HG03565 (cell line): Measurements from ENCODE around the gene UTP25.

Experiments used
- ATAC-seq: cut with Tn5 transposase; IDR thresholded peaks from one replicate; pipeline ENCODE4 v1.9.1; 2021; ENCODE audit warnings: mild to moderate bottlenecking, moderate library complexity; ENCODE audit not compliant: unreplicated experiment

Gene UTP25

DNA sequence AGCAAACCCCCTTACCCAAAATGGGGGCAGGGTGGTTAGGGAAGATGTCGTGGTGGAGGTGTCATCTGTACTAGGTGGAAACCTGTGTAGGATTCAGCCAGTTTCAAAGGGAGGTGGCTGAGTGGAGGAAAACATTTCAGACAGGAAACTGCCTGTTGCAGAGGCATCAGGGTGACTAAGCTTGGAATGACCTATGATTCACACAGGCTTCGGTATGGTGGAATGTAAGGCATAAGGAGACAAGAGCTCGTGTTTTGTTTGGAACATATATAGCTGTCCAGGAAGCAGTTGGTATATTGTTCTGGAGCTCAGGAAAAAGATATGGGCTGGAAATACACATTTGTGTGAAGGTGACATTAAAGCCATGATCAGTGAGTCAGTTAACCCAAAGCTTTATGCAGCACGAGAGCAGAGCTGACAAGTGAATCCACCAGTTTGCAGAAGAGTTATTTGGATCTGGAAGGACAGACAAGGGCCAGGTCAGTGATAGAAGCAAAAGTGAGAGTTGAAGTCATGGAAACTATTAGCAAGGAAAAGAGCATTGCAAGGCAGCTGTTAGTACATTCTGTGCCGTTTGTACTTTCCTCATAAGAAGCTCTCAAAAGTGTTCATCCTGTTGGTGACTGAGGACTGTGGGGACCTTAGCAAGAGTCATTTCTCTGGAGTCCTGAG lies 12.2 kb downstream of the UTP25 start:
- ATAC-seq: no peak

DNA sequence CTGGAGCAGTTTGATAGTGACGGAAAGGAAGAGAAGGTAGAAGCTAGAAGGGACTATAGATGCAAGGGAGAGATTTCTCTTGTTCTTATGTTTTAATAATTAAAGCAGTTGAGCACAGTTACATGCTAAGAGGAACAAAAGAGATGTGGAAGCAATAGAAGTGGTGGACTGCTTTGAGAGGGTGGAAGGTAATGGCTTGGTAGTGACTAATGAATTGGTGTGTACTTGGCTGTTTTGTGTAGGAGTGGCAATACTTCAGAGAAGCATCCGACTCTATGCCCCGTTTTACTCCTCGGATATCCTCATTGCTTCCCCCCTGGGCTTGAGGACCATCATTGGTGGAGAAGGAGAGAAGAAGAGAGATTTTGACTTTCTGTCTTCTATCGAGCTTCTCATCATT lies 12.8 kb downstream of the UTP25 start:
- ATAC-seq: no peak

DNA sequence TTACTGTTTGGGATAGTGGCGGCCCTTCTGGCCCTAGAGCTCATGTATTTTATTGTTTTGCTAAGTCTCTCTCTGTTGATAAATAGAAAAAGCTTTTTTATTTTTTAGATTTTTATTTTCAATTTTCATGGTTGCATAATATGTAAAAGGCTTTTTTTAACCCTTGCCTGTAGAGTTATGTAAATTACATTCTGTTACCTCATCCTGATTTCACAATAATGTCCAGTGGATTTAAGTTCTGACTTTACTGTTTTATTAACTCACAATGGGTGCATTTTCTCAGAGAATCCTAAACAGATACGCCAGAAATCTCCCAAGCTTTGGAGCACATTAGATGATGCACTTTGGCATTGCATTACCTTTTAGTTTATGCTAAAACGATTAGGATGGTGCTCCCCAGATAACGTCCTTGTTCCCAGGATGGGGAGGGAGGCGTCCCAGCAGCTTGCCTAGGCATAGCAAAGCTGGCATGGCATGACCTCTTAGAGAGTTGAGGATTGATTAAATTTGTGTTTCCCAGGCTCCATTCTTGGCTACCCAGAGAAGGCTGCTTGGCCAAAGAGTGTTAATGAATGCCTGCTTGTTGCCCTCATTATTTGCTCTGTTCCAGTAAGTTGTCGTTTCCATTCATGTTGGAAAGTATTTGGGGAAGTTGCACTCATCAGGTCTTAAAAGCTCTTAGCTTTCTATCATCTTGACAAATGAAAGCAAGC lies 17.1 kb downstream of the UTP25 start:
- no peak for ATAC-seq

GRCh38 chr1:209845408-209845725 lies 17.6 kb downstream of the UTP25 start:
- no peak for ATAC-seq

DNA sequence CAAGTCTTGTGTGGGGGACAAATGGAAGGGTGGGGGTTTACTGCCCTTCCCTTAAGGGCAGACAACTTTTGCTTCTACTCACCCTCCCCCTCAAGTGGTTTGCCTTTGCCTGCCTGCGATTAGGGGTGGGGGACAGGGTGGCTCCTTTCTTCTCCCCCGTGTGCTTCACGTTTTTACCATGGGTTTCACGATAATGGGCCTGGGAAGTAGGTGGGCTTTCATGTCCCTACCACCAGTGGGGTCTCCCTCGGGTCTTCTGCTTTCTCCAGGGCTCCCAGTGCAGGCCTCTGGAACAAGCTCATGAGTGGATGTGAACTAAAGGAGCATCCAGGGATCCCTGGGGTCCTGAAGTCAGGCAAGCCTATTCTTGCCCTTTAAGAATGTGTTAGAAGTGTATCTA lies 21.6 kb downstream of the UTP25 start:
- no peak for ATAC-seq

DNA sequence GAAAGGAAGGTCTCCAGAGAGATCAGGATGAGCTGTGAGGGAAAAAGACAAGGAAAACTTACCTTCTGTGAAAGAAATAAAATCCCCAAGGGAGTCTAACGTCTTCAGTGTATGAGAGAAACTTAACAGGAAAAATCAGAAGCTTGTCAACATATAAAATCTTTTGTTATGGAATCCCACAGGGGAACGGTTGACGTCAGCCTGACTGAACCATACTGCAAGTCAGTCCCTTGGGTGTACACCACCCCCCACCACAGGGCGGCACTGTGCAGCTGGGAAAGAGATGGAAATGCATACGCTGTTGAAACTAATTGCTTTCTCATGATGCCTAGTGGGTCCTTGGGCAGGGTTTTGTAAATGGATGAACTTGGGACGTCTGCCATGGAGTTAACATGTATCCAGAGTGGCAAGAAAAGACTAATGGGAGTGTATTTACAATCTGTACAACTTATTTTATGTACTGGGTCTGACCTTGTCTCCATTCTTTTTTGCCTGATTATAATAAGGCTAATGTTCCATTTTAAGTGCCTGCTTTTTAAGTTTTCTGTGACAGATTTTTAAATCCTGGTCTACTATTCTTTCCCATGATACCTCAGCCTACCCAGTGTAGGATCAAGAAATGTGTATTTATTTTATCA lies 22.7 kb downstream of the UTP25 start:
- peak; percentile 79 for ATAC-seq

DNA sequence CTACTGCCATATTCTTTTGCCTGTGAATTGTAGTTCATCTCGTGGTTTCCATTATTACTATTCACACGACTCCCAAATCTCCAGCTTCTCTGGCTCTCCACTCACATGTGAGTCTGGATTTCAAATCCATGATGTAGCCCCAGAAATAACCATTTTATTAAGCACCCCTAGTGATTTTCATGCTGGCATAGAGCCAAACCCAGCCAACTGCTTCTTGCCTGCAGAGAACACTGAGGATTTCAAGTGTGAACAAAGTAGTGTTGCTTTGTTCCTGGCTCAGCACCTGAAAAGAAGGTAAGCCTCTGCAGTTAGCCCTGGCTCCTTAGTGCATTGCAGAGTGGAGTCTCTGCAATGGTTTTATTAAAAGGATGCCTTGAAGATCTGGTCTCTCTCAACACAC lies 25.9 kb downstream of the UTP25 start:
- no peak for ATAC-seq

GRCh38 chr1:209854196-209854595 lies 26.4 kb downstream of the UTP25 start:
- no peak for ATAC-seq

DNA sequence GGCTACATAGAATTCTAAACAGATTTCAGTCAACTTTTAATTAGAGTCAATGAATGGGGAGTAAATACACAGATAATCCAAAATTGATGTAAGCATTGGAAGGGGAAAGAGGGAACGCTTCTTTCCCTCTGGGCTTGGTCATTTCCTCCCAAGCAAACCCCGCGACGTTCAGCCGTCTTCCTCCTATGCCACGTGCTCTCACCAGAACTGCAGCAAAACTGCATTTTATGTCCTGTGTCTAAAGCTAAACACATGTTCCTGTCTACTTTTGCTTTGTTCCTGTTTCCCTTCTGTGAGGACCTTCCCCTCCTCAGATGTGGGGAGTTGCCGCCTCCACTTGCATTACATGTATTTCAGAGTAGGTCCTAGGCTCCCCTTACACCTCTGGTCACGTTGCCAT lies 27.2 kb downstream of the UTP25 start:
- no peak for ATAC-seq

- no peak for ATAC-seq
Observed at GRCh38 chr1:209855623-209856022, 27.9 kb downstream of the UTP25 start.

DNA sequence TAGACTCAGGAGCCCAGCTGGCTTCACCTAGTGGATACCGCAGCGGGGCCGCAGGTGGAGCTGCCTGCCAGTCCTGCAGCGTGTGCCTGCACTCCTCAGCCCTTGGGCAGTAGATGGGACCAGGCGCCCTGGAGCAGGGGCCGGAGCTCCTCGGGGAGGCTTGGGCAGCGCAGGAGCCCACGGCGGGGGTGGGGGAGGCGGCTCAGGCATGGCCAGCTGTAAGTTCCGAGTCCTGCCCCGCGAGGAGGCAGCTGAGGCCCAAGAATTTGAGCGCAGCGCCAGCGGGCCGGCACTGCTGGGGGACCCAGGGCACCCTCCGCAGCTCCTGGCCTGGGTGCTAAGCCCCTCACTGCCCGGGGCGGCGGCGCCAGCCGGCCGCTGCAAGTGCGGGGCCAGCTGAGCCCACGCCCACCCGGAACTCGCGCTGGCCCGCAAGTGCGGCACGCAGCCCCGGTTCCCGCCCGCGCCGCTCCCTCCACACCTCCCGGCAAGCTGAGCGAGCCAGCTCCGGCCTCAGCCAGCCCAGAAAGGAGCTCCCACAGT lies 30.9 kb downstream of the UTP25 start:
- no peak for ATAC-seq

GRCh38 chr1:209860293-209860881 lies 32.6 kb downstream of the UTP25 start:
- ATAC-seq: peak; percentile 93

DNA sequence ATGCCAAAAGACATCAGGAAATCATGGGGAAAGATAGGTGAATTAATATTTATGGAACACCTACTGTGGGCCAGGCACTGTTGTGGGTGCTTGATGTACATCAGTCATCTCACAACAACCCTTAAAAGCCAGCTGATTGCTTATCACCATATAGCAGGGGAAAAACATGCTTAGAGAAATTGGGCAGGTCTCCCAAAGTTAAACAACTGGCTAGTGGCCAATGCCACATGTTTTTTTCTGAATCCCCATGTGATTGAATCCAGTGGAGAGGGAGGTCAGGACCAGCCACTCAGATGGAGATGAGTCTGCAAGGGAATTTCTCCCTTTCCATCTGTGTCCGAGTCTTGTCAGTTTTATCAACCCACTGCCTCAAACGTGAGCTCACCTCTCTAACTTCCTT lies 33.5 kb downstream of the UTP25 start:
- ATAC-seq: no peak

GRCh38 chr1:209862391-209863356 lies 34.9 kb downstream of the UTP25 start:
- ATAC-seq: no peak

DNA sequence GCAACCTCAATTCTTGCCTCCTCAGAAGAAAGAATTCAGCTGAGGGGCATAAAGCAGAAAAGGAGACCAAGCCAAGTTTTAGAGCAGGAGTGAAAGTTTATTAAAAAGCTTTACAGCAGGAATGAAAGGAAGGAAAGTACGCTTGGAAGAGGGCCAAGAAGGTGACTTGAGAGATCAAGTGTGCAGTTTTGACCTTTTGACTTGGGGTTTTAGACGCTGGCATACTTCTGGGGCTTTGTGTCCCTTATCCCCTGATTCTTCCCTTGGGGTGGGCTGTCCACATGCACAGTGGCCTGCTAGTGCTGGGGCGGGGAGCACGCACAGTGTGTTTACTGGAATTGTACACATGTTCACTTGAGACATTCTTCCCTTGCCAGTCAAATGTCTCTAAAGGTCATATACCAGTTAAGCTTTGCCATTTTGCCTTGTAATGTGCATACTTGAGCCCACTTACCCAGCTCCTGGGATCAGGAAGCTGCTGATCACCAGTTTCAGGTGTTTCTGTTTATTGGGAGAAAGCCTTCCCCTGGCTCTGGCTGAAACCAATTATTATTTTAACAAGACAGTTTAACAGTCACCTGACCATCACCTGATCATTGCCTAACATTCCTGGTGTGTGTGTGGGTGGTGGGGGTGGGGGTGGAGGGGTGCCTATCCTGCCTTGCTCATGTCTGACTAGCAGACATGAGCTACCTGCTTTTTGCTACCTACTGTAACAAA lies 36.2 kb downstream of the UTP25 start:
- no peak for ATAC-seq

DNA sequence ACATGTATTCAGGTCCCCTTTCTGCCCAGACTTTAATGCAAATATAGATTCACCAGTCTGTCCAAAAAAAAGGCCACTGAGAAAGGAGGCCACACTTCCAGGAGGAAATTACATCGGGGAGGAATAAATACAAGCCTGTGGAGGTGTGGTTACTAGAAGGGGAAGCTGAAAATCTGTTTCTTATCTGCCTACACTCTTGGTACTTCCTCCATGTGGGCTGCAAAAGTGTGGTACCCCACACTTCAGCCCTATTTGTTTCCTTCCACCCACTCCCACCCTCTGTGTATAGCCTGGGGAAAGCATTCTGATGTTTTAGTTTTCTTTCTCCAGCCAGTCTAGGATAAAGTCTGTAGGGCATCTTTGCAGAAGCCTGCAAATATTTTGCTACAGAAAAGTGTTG lies 38.4 kb downstream of the UTP25 start:
- ATAC-seq: no peak

GRCh38 chr1:209869291-209870149 lies 41.7 kb downstream of the UTP25 start:
- ATAC-seq: no peak

DNA sequence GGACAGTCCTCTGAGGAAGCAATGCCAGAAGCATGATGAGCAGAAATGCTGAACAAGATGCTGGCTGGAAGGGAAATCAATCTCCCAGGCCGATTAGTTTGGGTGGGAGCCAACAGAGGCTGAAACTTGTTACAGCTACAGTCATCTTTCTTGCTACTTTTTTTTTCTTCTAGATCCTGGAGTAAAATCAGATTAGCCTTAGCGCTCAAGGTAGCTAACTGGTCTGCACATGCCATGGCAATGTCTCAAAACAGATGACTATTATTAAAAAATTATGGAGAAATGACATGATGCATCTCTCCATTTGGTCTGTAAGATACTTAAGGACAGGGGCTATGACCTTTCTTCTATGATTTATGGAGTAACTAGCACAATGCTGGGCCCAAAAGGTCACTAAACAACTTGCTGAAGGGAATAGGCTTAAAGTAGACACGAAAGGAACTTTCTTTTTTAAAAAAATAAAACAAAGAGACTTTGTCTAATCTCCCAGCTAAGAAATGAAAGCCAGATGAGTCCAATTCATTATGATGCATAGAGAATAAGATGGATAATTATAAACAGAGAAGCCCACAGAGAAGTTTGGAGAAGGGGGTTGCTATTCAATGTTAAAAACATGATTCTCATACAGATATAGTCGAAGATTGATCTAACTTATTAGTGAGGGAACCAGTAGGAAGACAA lies 42.5 kb downstream of the UTP25 start:
- no peak for ATAC-seq
